HCT116 (cell line): ENCODE results near the gene MEIS2. TPM values are rescaled to one million over a fixed set of nuclear protein-coding genes. Genes with fewer than 3 reads are reported as not detected.

Experiments
- ATAC-seq: fragments of 200-7000 bp; cut with Tn5 transposase; 2 replicates; pipeline ENCODE4 v1.9.1; 2020; ENCODE audit warnings: mild to moderate bottlenecking, moderate library complexity
- BruUV-seq: library from RNA; stranded (reverse); fragments of 400-500 nt; replicated peaks from 2 replicates; lab custom pipeline; 2021; lab: Mats Ljungman, UMichigan
- CTCF ChIA-PET: fragments of 300-600 bp; sonication (Branson Sonifier 250); formaldehyde crosslinking; loops from one replicate; lab custom pipeline; 2021; ENCODE audit warnings: antibody characterized with exemption; lab: Charles Lee
- POLR2A ChIA-PET: fragments of 300-600, 350-600 bp; sonication (Branson Sonifier 250); formaldehyde crosslinking; loops from one replicate; lab custom pipeline; 2021; ENCODE audit warnings: antibody characterized with exemption; lab: Charles Lee
- RAD21 ChIA-PET, 2 experiments: fragments of 300-600 bp; sonication (Branson Sonifier 250); formaldehyde crosslinking; loops; one replicate each; lab custom pipeline; 2023; ENCODE audit warnings: low total read pairs in 2 of 2; ENCODE audit not compliant: uncharacterized antibody in 2 of 2, unreplicated experiment in 2 of 2, low non-redundant PET in 1 of 2; lab: Charles Lee
- DNase-seq: peaks from one replicate; pipeline ENCODE4 v3.0.0-alpha.2; 2010; ENCODE audit warnings: low read depth, low spot score
- H2AFZ ChIP-seq: fragments of 200-600 bp; shearing (Covaris generic), sonication (generic); 2 replicates; pipeline ENCODE4 v1.6.1; 2017; ENCODE audit warnings: low read depth, mixed run types, mixed read lengths, antibody characterized with exemption, low read length; ENCODE audit not compliant: poor library complexity, severe bottlenecking
- H3K27ac ChIP-seq: 2 replicates; pipeline ENCODE4 v1.5.1; 2012; ENCODE audit warnings: low read depth, low read length
- H3K27me3 ChIP-seq: fragments of 200-600 bp; sonication (generic); 2 replicates; pipeline ENCODE4 v1.6.1; 2016; ENCODE audit warnings: mixed run types, low read length, mixed read lengths; ENCODE audit not compliant: insufficient read depth
- H3K36me3 ChIP-seq, 2 experiments: fragments of 200-500 bp in 1 of 2; fragments of 200-600 bp in 1 of 2; sonication (Bioruptor generic) in 1 of 2; sonication (generic) in 1 of 2; 2 replicates each; pipeline versions ENCODE4 v1.5.1 to v1.6.1; 2014 to 2016; ENCODE audit warnings: low read length in 2 of 2, inconsistent platforms in 1 of 2, mixed read lengths in 1 of 2, mixed run types in 1 of 2; ENCODE audit not compliant: insufficient read depth in 2 of 2, control insufficient read depth in 1 of 2
- H3K4me1 ChIP-seq, 2 experiments: fragments of 200-600 bp in 1 of 2; sonication (generic) in 1 of 2; 2 replicates each; pipeline versions ENCODE4 v1.5.1 to v1.6.1; 2012 to 2017; ENCODE audit warnings: low read length in 2 of 2, inconsistent platforms in 1 of 2, mild to moderate bottlenecking in 1 of 2, mixed read lengths in 1 of 2, mixed run types in 1 of 2, moderate library complexity in 1 of 2; ENCODE audit not compliant: insufficient read depth in 2 of 2, control insufficient read depth in 1 of 2
- H3K4me2 ChIP-seq: fragments of 200-600 bp; sonication (generic); 2 replicates; pipeline ENCODE4 v1.6.1; 2017; ENCODE audit warnings: mixed run types, low read length, mixed read lengths
- H3K4me3 ChIP-seq, 2 experiments: fragments of 200-600 bp in 1 of 2; sonication (generic) in 1 of 2; replicated peaks in 1 of 2; 2 replicates each; pipeline ENCODE4 v1.5.1; 2011 to 2016; ENCODE audit warnings: low read length in 2 of 2, control low read depth in 1 of 2, low read depth in 1 of 2, mild to moderate bottlenecking in 1 of 2, mixed read lengths in 1 of 2, mixed run types in 1 of 2
- H3K79me2 ChIP-seq: fragments of 200-600 bp; sonication (generic); 2 replicates; pipeline ENCODE4 v1.6.1; 2017; ENCODE audit warnings: mild to moderate bottlenecking, mixed run types, low read length, moderate library complexity, mixed read lengths; ENCODE audit not compliant: insufficient read depth
- H3K9ac ChIP-seq: fragments of 200-600 bp; sonication (generic); 2 replicates; pipeline ENCODE4 v1.6.1; 2016; ENCODE audit warnings: low read length, mixed read lengths
- H3K9me2 ChIP-seq: fragments of 200-600 bp; sonication (generic), shearing (Covaris generic); 2 replicates; pipeline ENCODE4 v1.6.1; 2017; ENCODE audit warnings: mixed run types, mild to moderate bottlenecking, moderate library complexity; ENCODE audit not compliant: insufficient read depth
- H3K9me3 ChIP-seq, 2 experiments: fragments of 200-500 bp in 1 of 2; fragments of 200-600 bp in 1 of 2; sonication (Bioruptor generic) in 1 of 2; sonication (generic) in 1 of 2; 2 replicates each; pipeline ENCODE4 v1.6.1; 2014 to 2017; ENCODE audit warnings: low read length in 2 of 2, mixed read lengths in 2 of 2, inconsistent platforms in 1 of 2, low read depth in 1 of 2, mild to moderate bottlenecking in 1 of 2, mixed run types in 1 of 2, moderate library complexity in 1 of 2; ENCODE audit not compliant: control insufficient read depth in 1 of 2, insufficient read depth in 1 of 2
- H4K20me1 ChIP-seq: fragments of 200-600 bp; sonication (generic), shearing (Covaris generic); 2 replicates; pipeline ENCODE4 v1.6.1; 2017; ENCODE audit warnings: mixed run types, mild to moderate bottlenecking, moderate library complexity; ENCODE audit not compliant: insufficient read depth
- CBX3 ChIP-seq: IDR thresholded peaks from 2 replicates; pipeline ENCODE4 v1.6.1; 2012; ENCODE audit warnings: low read depth
- CEBPB ChIP-seq: IDR thresholded peaks from 2 replicates; pipeline ENCODE4 v1.6.1; 2012; ENCODE audit warnings: low read depth
- EGR1 ChIP-seq: IDR thresholded peaks from 2 replicates; pipeline ENCODE4 v1.6.1; 2012; ENCODE audit warnings: low read depth
- ELF1 ChIP-seq: IDR thresholded peaks from 2 replicates; pipeline ENCODE4 v1.6.1; 2012; ENCODE audit warnings: low read depth, borderline replicate concordance
- EZH2 ChIP-seq: fragments of 200-600 bp; sonication (generic); IDR thresholded peaks from 2 replicates; pipeline ENCODE4 v1.6.1; 2017; ENCODE audit warnings: antibody characterized with exemption, mixed run types
- FOSL1 ChIP-seq: IDR thresholded peaks from 2 replicates; pipeline ENCODE4 v1.6.1; 2012; ENCODE audit warnings: low read depth
- POLR2A ChIP-seq: IDR thresholded peaks from 2 replicates; pipeline ENCODE4 v1.7.0; 2011; ENCODE audit warnings: borderline replicate concordance; ENCODE audit not compliant: insufficient read depth, insufficient read length; ENCODE audit errors: extremely low read depth
- POLR2AphosphoS5 ChIP-seq: IDR thresholded peaks from 2 replicates; pipeline ENCODE4 v1.6.1; 2011; ENCODE audit warnings: mild to moderate bottlenecking, low read depth, low read length, moderate library complexity
- SIN3A ChIP-seq: IDR thresholded peaks from 2 replicates; pipeline ENCODE4 v1.6.1; 2012; ENCODE audit warnings: low read depth
- SP1 ChIP-seq: IDR thresholded peaks from 2 replicates; pipeline ENCODE4 v1.6.1; 2012; ENCODE audit warnings: low read depth
- SRF ChIP-seq: IDR thresholded peaks from 2 replicates; pipeline ENCODE4 v1.6.1; 2012; ENCODE audit warnings: low read depth
- TCF7L2 ChIP-seq: IDR thresholded peaks from 2 replicates; pipeline ENCODE4 v1.7.0; 2011; ENCODE audit warnings: borderline replicate concordance, inconsistent platforms; ENCODE audit not compliant: insufficient read depth, insufficient read length; ENCODE audit errors: extremely low read depth
- ZFX ChIP-seq: fragments of 450-650 bp; IDR thresholded peaks from 2 replicates; pipeline ENCODE4 v1.6.1; 2017
- intact Hi-C: fragments of 100-400 bp; cut with micrococcal nuclease; formaldehyde crosslinking; loops from 2 replicates; pipeline ENCODE4 v1.10.0; 2022
- total RNA-seq: library from RNA; stranded (reverse); gene quantifications from one replicate; pipeline ENCODE4 v1.2.1, GENCODE V29; 2021; ENCODE audit not compliant: unreplicated experiment
- TF ChIP-seq, protein P1 (sequence below): IDR thresholded peaks from 2 replicates; pipeline ENCODE4 v1.6.1; 2012
- TF ChIP-seq, protein P2 (sequence below), 3 experiments: fragments of 200-600 bp in 1 of 3; sonication (generic) in 1 of 3; IDR thresholded peaks in 2 of 3; conservative IDR thresholded peaks in 1 of 3; 2 replicates each; pipeline ENCODE4 v1.5.1; 2012 to 2017; ENCODE audit warnings: low read depth in 2 of 3, low read length in 2 of 3, antibody characterized with exemption in 1 of 3, borderline replicate concordance in 1 of 3, control low read depth in 1 of 3, mild to moderate bottlenecking in 1 of 3, mixed read lengths in 1 of 3, mixed run types in 1 of 3, moderate library complexity in 1 of 3; ENCODE audit not compliant: insufficient read depth in 1 of 3
- TF ChIP-seq, protein P3 (sequence below): IDR thresholded peaks from 2 replicates; pipeline ENCODE4 v1.6.1; 2012

The MEIS2 gene
- total RNA-seq, 1 experiment from 2014 or later = 11.5 TPM

DNA sequence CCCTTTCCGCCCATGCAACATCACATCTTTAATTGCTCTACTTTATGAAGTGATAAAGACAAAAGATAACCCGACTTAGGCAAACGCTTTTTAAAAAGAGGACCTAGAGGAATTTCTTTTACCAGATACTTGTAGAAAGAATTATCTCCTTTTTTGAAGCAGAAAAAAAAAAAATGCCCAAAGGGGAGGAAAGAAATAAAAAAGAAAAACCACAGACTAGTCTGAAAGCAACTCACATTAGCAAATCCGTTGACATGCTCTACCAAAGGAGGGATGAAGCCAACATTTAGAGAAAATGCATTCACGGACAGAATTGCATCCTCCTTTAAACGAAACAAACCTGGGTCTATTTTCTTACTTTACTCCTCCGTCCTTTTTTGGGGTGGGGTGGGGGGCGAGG, 213.6 kb downstream of the MEIS2 start:
- RAD21 ChIA-PET = no interaction called here
- no peak overlapping the region for H3K27ac ChIP-seq
- H3K27me3 ChIP-seq = no peaks in the 10 kb centered on the region
- no peaks in the 10 kb centered on the region for H3K9me3 ChIP-seq
- ATAC-seq (no peak), DNase-seq (no peak)
- H3K4me3 ChIP-seq = no peak overlapping the region
- no TSS peak for BruUV-seq
- no peaks in the 10 kb centered on the region for H3K9me2 ChIP-seq
- CTCF ChIA-PET = no interaction called here
- no peaks in the 10 kb centered on the region for H3K4me1 ChIP-seq
- H4K20me1 ChIP-seq = no peaks in the 10 kb centered on the region
- no peak overlapping the region for H3K4me2 ChIP-seq
- intact Hi-C loops = loop anchor here (10.0 kb wide), 2 partner anchors 1132 to 1602 kb away; no protein-coding TSS in a partner anchor
- TF ChIP-seq, protein P1, sequence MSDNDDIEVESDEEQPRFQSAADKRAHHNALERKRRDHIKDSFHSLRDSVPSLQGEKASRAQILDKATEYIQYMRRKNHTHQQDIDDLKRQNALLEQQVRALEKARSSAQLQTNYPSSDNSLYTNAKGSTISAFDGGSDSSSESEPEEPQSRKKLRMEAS = no peak
- TF ChIP-seq ELF1 = no peak
- TF ChIP-seq CBX3 = no peak
- TF ChIP-seq FOSL1 = no peak
- H3K79me2 ChIP-seq = no peaks in the 10 kb centered on the region
- H3K36me3 ChIP-seq = no peaks in the 10 kb centered on the region
- no peak overlapping the region for H2AFZ ChIP-seq
- H3K9ac ChIP-seq = no peak overlapping the region
- POLR2A ChIA-PET = no interaction called here

DNA sequence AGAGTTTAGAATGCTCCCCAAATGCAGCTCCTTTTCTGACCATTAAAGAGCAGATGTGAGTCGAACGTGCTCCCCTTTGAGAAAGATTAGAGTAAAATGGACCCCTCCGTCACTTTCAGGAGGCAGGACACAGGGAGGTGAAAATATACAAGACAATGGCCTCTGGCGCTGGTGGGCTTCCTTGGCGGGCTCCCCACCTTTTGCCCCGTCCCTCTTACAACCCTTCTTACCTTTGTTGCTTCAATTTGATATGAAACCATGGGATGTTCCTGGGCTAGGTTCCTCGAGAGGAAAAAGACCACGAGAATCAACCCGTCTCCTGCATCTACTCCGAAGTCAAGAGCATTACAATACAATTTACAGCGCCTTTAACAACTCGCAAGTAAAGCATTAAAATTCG, 214.2 kb downstream of the MEIS2 start:
- no peaks in the 10 kb centered on the region for H4K20me1 ChIP-seq
- intact Hi-C loops = loop anchor here (10.0 kb wide), 2 partner anchors 1131 to 1601 kb away; no protein-coding TSS in a partner anchor
- H3K4me3 ChIP-seq = no peak overlapping the region
- ChIA-PET CTCF (no interaction called here), RAD21 (no interaction called here), POLR2A (no interaction called here)
- no peak overlapping the region for H3K9ac ChIP-seq
- H3K79me2 ChIP-seq = no peaks in the 10 kb centered on the region
- no peaks in the 10 kb centered on the region for H3K9me3 ChIP-seq
- no peak overlapping the region for H3K4me2 ChIP-seq
- H3K27ac ChIP-seq = no peak overlapping the region
- DNase-seq = no peak
- ATAC-seq = no peak
- no peak overlapping the region for H2AFZ ChIP-seq
- H3K4me1 ChIP-seq = no peaks in the 10 kb centered on the region
- no TSS peak for BruUV-seq
- no peaks in the 10 kb centered on the region for H3K27me3 ChIP-seq
- no peaks in the 10 kb centered on the region for H3K9me2 ChIP-seq
- no peaks in the 10 kb centered on the region for H3K36me3 ChIP-seq
- TF ChIP-seq ELF1 (no peak), SP1 (no peak), SIN3A (no peak), POLR2A (no peak), CEBPB (no peak), SRF (no peak), ZFX (no peak), CBX3 (no peak), POLR2AphosphoS5 (no peak), EZH2 (no peak), TCF7L2 (no peak), EGR1 (no peak)
- TF ChIP-seq, protein P2, sequence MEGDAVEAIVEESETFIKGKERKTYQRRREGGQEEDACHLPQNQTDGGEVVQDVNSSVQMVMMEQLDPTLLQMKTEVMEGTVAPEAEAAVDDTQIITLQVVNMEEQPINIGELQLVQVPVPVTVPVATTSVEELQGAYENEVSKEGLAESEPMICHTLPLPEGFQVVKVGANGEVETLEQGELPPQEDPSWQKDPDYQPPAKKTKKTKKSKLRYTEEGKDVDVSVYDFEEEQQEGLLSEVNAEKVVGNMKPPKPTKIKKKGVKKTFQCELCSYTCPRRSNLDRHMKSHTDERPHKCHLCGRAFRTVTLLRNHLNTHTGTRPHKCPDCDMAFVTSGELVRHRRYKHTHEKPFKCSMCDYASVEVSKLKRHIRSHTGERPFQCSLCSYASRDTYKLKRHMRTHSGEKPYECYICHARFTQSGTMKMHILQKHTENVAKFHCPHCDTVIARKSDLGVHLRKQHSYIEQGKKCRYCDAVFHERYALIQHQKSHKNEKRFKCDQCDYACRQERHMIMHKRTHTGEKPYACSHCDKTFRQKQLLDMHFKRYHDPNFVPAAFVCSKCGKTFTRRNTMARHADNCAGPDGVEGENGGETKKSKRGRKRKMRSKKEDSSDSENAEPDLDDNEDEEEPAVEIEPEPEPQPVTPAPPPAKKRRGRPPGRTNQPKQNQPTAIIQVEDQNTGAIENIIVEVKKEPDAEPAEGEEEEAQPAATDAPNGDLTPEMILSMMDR (IDR thresholded peaks at IDR 0.05 in 2 of 3, conservative IDR thresholded peaks at IDR 0.05 in 1 of 3; ENCODE audit: borderline replicate concordance in 1 of 3, insufficient read depth in 1 of 3, low read depth in 2 of 3, low read length in 2 of 3) = no peak
- TF ChIP-seq, protein P3, sequence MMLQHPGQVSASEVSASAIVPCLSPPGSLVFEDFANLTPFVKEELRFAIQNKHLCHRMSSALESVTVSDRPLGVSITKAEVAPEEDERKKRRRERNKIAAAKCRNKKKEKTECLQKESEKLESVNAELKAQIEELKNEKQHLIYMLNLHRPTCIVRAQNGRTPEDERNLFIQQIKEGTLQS = no peak
- TF ChIP-seq, protein P1 = no peak
